Transverse colon (tissue), 4 donors: ENCODE data around the gene OR52N5. TPM values are rescaled to one million over a fixed set of nuclear protein-coding genes. Genes with fewer than 3 reads are reported as not detected.

Experiments
- DNase-seq: peaks from one replicate; pipeline ENCODE4 v3.0.0-alpha.2; 2019
- H3K27ac ChIP-seq, 4 donors: fragments of 200-600 bp; sonication (generic); 2 replicates each; pipeline ENCODE4 v1.5.1; 2016 to 2018; ENCODE audit warnings: inconsistent platforms in 4 of 4
- H3K27me3 ChIP-seq: fragments of 200-600 bp; sonication (generic); 2 replicates; pipeline ENCODE4 v1.5.1; 2017; ENCODE audit warnings: inconsistent platforms
- H3K36me3 ChIP-seq, 4 donors: fragments of 200-600 bp; sonication (generic); 2 replicates each; pipeline ENCODE4 v1.5.1; 2017 to 2019; ENCODE audit warnings: inconsistent platforms in 4 of 4
- H3K4me1 ChIP-seq, 4 donors: fragments of 200-600 bp; sonication (generic); 2 replicates each; pipeline ENCODE4 v1.5.1; 2017 to 2020; ENCODE audit warnings: inconsistent platforms in 4 of 4
- H3K4me3 ChIP-seq, 4 donors: fragments of 200-600 bp; sonication (generic); 1 replicate in 1 of 4; 2 replicates in 3 of 4; pipeline versions ENCODE4 v1.5.1 to v1.6.1; 2017 to 2019; ENCODE audit warnings: inconsistent platforms in 4 of 4
- H3K9me3 ChIP-seq, 2 donors: fragments of 200-600 bp; sonication (generic); 2 replicates each; pipeline ENCODE4 v1.5.1; 2017 to 2019; ENCODE audit warnings: inconsistent platforms in 2 of 2
- EP300 ChIP-seq: sonication (generic); formaldehyde crosslinking; IDR thresholded peaks from one replicate; pipeline ENCODE4 v1.6.1; 2017; ENCODE audit warnings: antibody characterized with exemption, low read depth
- POLR2A ChIP-seq: fragments of 450-650 bp; IDR thresholded peaks from one replicate; pipeline ENCODE4 v1.6.1; 2016; ENCODE audit warnings: antibody characterized with exemption, mild to moderate bottlenecking, moderate library complexity
- POLR2AphosphoS5 ChIP-seq, 3 donors: sonication (generic); formaldehyde crosslinking; IDR thresholded peaks; one replicate each; pipeline ENCODE4 v1.6.1; 2016; ENCODE audit warnings: antibody characterized with exemption in 3 of 3
- WGBS, 2 donors: methylation state at CpG; one replicate each; pipeline ENCODE4 v1.1.5; 2018; ENCODE audit warnings: low coverage in 1 of 2; 5-methylcytosine and 5-hydroxymethylcytosine counted together
- in situ Hi-C, 4 donors: fragments of 200-750 bp; cut with MboI; loops; one replicate each; pipeline versions ENCODE4 v1.15.0 to v1.15.1; 2017; ENCODE audit warnings: low sequenced_read_pairs in 3 of 4, low pct_ligation_motif_present in 1 of 4, low pct_unique_long_range_greater_than_20kb in 1 of 4
- intact Hi-C: fragments of 100-400 bp; cut with DNase I; formaldehyde crosslinking; loops from one replicate; pipeline ENCODE4 v1.15.1; 2023; ENCODE audit warnings: low total_unique reads
- total RNA-seq, 4 donors: library from RNA; depleted of rRNA; stranded (reverse); fragments of >200 nt; gene quantifications; one replicate each; pipeline ENCODE4 v1.1.0, GENCODE V29; 2016
- TF ChIP-seq, protein P1 (sequence below), 5 experiments: fragments of 200-600 bp in 3 of 5; fragments of 450-650 bp in 2 of 5; sonication (generic) in 3 of 5; IDR thresholded peaks; 1 replicate in 2 of 5; 2 replicates in 3 of 5; pipeline ENCODE4 v1.5.1; 2016 to 2017; ENCODE audit warnings: antibody characterized with exemption in 5 of 5, inconsistent platforms in 3 of 5, mild to moderate bottlenecking in 2 of 5, moderate library complexity in 1 of 5

Gene OR52N5
- 1 to 10 TPM in 1 of 4 donors, not detected in 3; 1.1 TPM for total RNA-seq

DNA sequence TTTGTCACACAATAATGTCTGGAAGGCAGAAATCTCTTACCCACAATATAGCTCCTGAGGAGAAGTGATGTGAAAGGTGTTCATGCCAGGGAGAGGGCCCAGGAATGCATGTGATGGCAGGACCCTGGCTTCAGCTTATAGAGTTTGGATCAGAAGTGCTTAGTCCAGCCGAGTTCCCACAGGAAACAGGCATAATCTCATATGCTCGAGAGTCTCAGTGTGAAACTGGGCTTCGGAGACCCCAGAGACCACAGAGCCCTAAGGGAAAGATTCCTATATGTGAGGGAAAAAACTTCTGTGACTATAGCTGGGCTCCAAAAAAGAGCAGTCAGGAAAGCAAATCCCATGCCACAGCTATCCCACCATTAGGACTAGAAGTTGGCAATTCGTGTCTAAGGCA, at the start of gene OR52N5:
TSS of gene OR52N5 (minus strand) at position 101 of the 400 bp plus-strand sequence. CDS start 4,721 bp downstream, outside the sequence.
- in situ Hi-C loops (no loop called here), intact Hi-C loops (no loop called here)
- Histone ChIP-seq H3K9me3 (no peaks in the 10 kb centered on the region), H3K4me3 (no peak within 1 kb of the TSS), H3K4me1 (no peaks in the 10 kb centered on the region), H3K27me3 (no peaks in the 10 kb centered on the region), H3K36me3 (no peaks in the 10 kb centered on the region), H3K27ac (no peak within 1 kb of the TSS)
- 39 to 57% methylated on average over 1 to 4 of the region's 4 CpGs for WGBS, 2 donors
- no peak for DNase-seq
- TF ChIP-seq, protein P1, sequence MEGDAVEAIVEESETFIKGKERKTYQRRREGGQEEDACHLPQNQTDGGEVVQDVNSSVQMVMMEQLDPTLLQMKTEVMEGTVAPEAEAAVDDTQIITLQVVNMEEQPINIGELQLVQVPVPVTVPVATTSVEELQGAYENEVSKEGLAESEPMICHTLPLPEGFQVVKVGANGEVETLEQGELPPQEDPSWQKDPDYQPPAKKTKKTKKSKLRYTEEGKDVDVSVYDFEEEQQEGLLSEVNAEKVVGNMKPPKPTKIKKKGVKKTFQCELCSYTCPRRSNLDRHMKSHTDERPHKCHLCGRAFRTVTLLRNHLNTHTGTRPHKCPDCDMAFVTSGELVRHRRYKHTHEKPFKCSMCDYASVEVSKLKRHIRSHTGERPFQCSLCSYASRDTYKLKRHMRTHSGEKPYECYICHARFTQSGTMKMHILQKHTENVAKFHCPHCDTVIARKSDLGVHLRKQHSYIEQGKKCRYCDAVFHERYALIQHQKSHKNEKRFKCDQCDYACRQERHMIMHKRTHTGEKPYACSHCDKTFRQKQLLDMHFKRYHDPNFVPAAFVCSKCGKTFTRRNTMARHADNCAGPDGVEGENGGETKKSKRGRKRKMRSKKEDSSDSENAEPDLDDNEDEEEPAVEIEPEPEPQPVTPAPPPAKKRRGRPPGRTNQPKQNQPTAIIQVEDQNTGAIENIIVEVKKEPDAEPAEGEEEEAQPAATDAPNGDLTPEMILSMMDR (IDR thresholded peaks at IDR 0.05) = no peak
- no peak for TF ChIP-seq POLR2AphosphoS5 (IDR thresholded peaks at IDR 0.05)
- TF ChIP-seq EP300 = no peak
- no peak for TF ChIP-seq POLR2A

DNA sequence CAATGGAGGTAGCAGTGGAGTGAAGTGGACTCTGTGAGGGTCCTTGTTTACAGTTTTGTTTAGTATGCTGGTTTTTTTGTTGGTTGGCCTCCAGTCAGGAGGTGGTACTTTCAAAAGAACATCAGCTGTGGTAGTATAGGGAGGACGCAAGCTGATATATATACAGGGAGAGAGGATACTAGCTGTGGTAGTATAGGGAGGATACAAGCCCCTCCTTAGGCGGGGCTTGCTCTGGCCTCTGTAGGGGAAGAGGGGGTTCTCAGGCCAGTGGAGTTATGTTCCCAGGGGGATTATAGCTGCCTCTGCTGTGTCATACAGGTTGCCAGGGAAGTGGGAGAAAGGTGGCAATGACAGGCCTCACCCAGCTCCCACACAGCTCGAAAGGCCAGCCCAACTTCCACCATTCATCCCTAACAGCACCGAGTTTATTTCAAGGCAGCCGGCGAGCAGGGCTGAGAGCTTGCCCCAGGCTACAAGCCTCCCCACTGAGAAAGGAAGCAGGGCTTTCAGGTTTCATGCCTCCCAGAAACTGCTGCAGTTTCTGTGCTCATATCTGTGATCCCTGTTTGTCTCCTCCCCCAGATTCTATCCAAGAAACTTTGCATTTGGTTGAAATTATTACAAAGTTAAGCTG, 48.2 kb upstream of the OR52N5 start:
- Histone ChIP-seq H3K36me3 (no peaks in the 10 kb centered on the region), H3K4me1 (no peaks in the 10 kb centered on the region), H3K9me3 (no peaks in the 10 kb centered on the region), H3K4me3 (no peak overlapping the region), H3K27me3 (no peaks in the 10 kb centered on the region), H3K27ac (no peak overlapping the region)
- 67 to 82% methylated on average over 3 to 6 of the region's 6 CpGs for WGBS, 2 donors
- no peak for DNase-seq
- in situ Hi-C loops = no loop called here
- intact Hi-C loops = no loop called here
- TF ChIP-seq POLR2AphosphoS5 (IDR thresholded peaks at IDR 0.05) (no peak), EP300 (no peak), POLR2A (no peak)
- TF ChIP-seq, protein P1 (IDR thresholded peaks at IDR 0.05) = no peak

DNA sequence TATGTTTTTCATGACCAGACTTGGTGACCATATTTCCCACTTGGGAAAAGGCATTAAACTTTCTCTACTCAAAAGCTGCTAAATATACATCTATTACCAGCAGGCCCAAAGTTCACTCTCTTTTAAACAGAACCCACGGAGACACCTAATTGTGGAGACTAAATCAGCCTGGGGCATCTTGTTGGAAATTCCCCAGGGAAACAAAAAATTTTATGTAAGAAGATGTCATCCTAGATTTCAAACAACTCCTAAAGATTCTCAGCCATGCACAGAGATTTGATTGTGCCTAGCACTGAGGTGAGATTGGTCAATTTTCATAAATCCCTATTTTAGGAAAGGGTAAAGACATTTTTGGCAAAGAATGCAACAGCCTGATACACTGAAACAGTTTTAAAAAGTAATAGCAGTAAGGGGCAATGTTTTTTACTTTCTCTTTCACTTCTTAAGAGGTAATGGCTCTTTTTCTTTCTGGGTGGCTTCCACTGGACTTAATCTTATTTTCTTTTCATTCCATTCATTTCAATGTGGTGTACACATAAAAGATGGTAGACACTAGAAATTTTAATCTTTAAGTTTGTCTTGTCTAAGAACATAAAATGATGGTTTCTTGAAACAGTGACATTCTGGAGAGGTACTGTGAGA, 35.2 kb upstream of the OR52N5 start:
- TF ChIP-seq POLR2A = no peak
- TF ChIP-seq, protein P1 (IDR thresholded peaks at IDR 0.05) = no peak
- no peak for TF ChIP-seq POLR2AphosphoS5 (IDR thresholded peaks at IDR 0.05)
- no peak for TF ChIP-seq EP300
- no peak for DNase-seq
- Histone ChIP-seq H3K4me3 (no peak overlapping the region), H3K27me3 (no peaks in the 10 kb centered on the region), H3K4me1 (peaks cover 0 to 5% (median 0%) of the 10 kb centered on the region in 4 donors), H3K27ac (no peak overlapping the region), H3K36me3 (no peaks in the 10 kb centered on the region), H3K9me3 (no peaks in the 10 kb centered on the region)
- in situ Hi-C loops = loop anchor here in 2 of 4 donors (25.0 kb wide), 2 partner anchors 206 to 356 kb away; no protein-coding TSS in a partner anchor
- WGBS, 2 donors = 20% methylated on average over 1 of the region's 1 CpG; no CpG with 5 or more reads in 1 of the 2 donors
- intact Hi-C loops = no loop called here

DNA sequence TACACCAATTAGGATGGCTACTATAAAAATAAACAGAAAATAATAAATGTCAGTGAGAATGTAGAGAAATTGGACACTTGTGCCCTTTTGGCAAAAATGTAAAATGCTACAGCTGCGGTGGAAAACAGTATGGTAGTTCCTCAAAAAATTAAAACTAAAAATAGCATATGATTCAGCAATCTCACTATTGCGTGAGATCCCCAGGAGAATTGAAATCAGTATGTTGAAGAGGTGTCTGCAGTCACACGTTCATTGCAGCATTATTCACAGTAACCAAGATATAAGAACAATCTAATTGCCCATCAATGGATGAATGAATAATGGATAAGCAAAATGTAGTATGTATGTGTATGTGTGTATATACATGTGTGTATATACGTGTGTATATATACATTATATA, 32.4 kb upstream of the OR52N5 start:
- H3K9me3 ChIP-seq = no peaks in the 10 kb centered on the region
- H3K36me3 ChIP-seq = no peaks in the 10 kb centered on the region
- H3K27me3 ChIP-seq = no peaks in the 10 kb centered on the region
- H3K27ac ChIP-seq = no peak overlapping the region
- in situ Hi-C loops = loop anchor here in 2 of 4 donors (25.0 kb wide), 2 partner anchors 203 to 353 kb away; no protein-coding TSS in a partner anchor
- WGBS, 2 donors = 31 to 50% methylated on average over 2 to 4 of the region's 4 CpGs
- H3K4me1 ChIP-seq = peaks cover 0 to 5% (median 0%) of the 10 kb centered on the region in 4 donors
- intact Hi-C loops = no loop called here
- TF ChIP-seq EP300 = no peak
- no peak for TF ChIP-seq POLR2AphosphoS5 (IDR thresholded peaks at IDR 0.05)
- TF ChIP-seq, protein P1 (IDR thresholded peaks at IDR 0.05) = no peak
- TF ChIP-seq POLR2A = no peak
- DNase-seq = no peak
- no peak overlapping the region for H3K4me3 ChIP-seq
